GM23338 (cell line): Measurements from ENCODE around the gene DLG4. TPM values are rescaled to one million over a fixed set of nuclear protein-coding genes. Genes with fewer than 3 reads are reported as not detected.
A peak's percentile ranks its signal among the peaks of the same experiment; 100 is the strongest.

Source experiments
- ATAC-seq: fragments of 200-7000 bp; cut with Tn5 transposase; 3 replicates; pipeline ENCODE4 v1.9.1; 2020
- DNase-seq: peaks from one replicate; pipeline ENCODE4 v3.0.0-alpha.2; 2015; ENCODE audit warnings: low spot score
- H2AFZ ChIP-seq: fragments of 200-600 bp; sonication (generic); 2 replicates; pipeline ENCODE4 v1.8.0; 2016; ENCODE audit warnings: antibody characterized with exemption, mild to moderate bottlenecking, moderate library complexity
- H3F3A ChIP-seq: fragments of 200-600 bp; sonication (generic); replicated peaks from 2 replicates; pipeline ENCODE4 v1.8.0; 2017; ENCODE audit warnings: antibody characterized with exemption, mixed run types, low read depth
- H3K27ac ChIP-seq: fragments of 200-600 bp; sonication (generic); 2 replicates; pipeline ENCODE4 v1.6.1; 2016; ENCODE audit warnings: low read depth
- H3K27me3 ChIP-seq: fragments of 200-600 bp; sonication (generic); 2 replicates; pipeline ENCODE4 v1.8.0; 2016; ENCODE audit warnings: mild to moderate bottlenecking, mixed run types, moderate library complexity; ENCODE audit not compliant: insufficient read depth
- H3K36me3 ChIP-seq: fragments of 200-600 bp; sonication (generic); 2 replicates; pipeline ENCODE4 v1.8.0; 2016; ENCODE audit warnings: mild to moderate bottlenecking; ENCODE audit not compliant: insufficient read depth
- H3K4me1 ChIP-seq: fragments of 200-600 bp; sonication (generic); 2 replicates; pipeline ENCODE4 v1.8.0; 2016; ENCODE audit warnings: mild to moderate bottlenecking, moderate library complexity; ENCODE audit not compliant: insufficient read depth
- H3K4me2 ChIP-seq: fragments of 200-600 bp; sonication (generic); 2 replicates; pipeline ENCODE4 v1.7.1; 2017; ENCODE audit warnings: mixed run types
- H3K4me3 ChIP-seq: fragments of 200-600 bp; sonication (generic); 2 replicates; pipeline ENCODE4 v1.6.1; 2016; ENCODE audit warnings: mixed run types
- H3K79me2 ChIP-seq: fragments of 200-600 bp; sonication (generic); replicated peaks from 2 replicates; pipeline ENCODE4 v1.8.0; 2017; ENCODE audit warnings: mild to moderate bottlenecking; ENCODE audit not compliant: insufficient read depth
- H3K9me2 ChIP-seq: fragments of 200-600 bp; sonication (generic); 2 replicates; pipeline ENCODE4 v1.8.0; 2017; ENCODE audit not compliant: insufficient read depth
- H4K20me1 ChIP-seq: fragments of 200-600 bp; sonication (generic); replicated peaks from 2 replicates; pipeline ENCODE4 v1.8.0; 2017; ENCODE audit warnings: mild to moderate bottlenecking; ENCODE audit not compliant: insufficient read depth
- H3K27ac Mint-ChIP-seq: 2 replicates; pipeline ENCODE4 v1.8.0; 2020; ENCODE audit warnings: inconsistent platforms, mild to moderate bottlenecking, moderate library complexity, mixed read lengths
- H3K27me3 Mint-ChIP-seq: 3 replicates; pipeline ENCODE4 v1.8.0; 2022; ENCODE audit warnings: low read depth, mild to moderate bottlenecking, moderate library complexity, mixed read lengths, inconsistent platforms; ENCODE audit not compliant: insufficient read depth, poor library complexity
- H3K36me3 Mint-ChIP-seq: 3 replicates; pipeline ENCODE4 v1.8.0; 2021; ENCODE audit warnings: low read depth, mild to moderate bottlenecking, inconsistent platforms, moderate library complexity, mixed read lengths
- H3K4me1 Mint-ChIP-seq: 3 replicates; pipeline ENCODE4 v1.8.0; 2020; ENCODE audit warnings: mild to moderate bottlenecking, inconsistent platforms, mixed read lengths
- H3K4me3 Mint-ChIP-seq: 3 replicates; pipeline ENCODE4 v1.8.0; 2021; ENCODE audit warnings: moderate library complexity, mild to moderate bottlenecking, inconsistent platforms, mixed read lengths
- H3K9me3 Mint-ChIP-seq: 3 replicates; pipeline ENCODE4 v1.8.0; 2020; ENCODE audit warnings: moderate library complexity, mild to moderate bottlenecking, inconsistent platforms, mixed read lengths
- CREB1 ChIP-seq: fragments of 250-450 bp; sonication (Bioruptor Pico); IDR thresholded peaks from 2 replicates; pipeline ENCODE4 v1.5.0; 2020; ENCODE audit warnings: low read depth, mild to moderate bottlenecking, moderate library complexity
- EZH2 ChIP-seq: fragments of 200-600 bp; sonication (generic); IDR thresholded peaks from one replicate; pipeline ENCODE4 v1.8.0; 2017; ENCODE audit warnings: antibody characterized with exemption, mild to moderate bottlenecking, low read depth; ENCODE audit not compliant: unreplicated experiment
- NANOG ChIP-seq: IDR thresholded peaks from 2 replicates; pipeline ENCODE4 v1.6.1; 2016; ENCODE audit warnings: antibody characterized with exemption, borderline replicate concordance
- ZNF114 ChIP-seq: fragments of 250-450 bp; sonication (Bioruptor Pico); IDR thresholded peaks from 2 replicates; pipeline ENCODE4 v1.5.0; 2020; ENCODE audit warnings: mild to moderate bottlenecking, moderate library complexity
- polyA plus RNA-seq: library from polyadenylated mRNA; unstranded; fragments of >200 nt; fragmentation: Nextera tagmentation; extraction: Ambion mirVana; gene quantifications from 2 replicates; pipeline ENCODE4 v1.2.1, GENCODE V29; 2016
- total RNA-seq: library from RNA; depleted of rRNA; stranded (reverse); fragments of >200 nt; shearing (Covaris generic); gene quantifications from 2 replicates; pipeline ENCODE4 v1.2.3, GENCODE V29; 2014
- TF ChIP-seq, protein P1 (sequence below): fragments of 250-450 bp; sonication (Bioruptor Pico); IDR thresholded peaks from 2 replicates; pipeline ENCODE4 v1.5.0; 2020; ENCODE audit warnings: mild to moderate bottlenecking, moderate library complexity
- TF ChIP-seq, protein P2 (sequence below): IDR thresholded peaks from 2 replicates; pipeline ENCODE4 v1.6.1; 2016; ENCODE audit warnings: antibody characterized with exemption

Gene DLG4
- total and polyA plus RNA-seq, 2 experiments from 2014 or later: 11.1 to 31.0 TPM

DNA sequence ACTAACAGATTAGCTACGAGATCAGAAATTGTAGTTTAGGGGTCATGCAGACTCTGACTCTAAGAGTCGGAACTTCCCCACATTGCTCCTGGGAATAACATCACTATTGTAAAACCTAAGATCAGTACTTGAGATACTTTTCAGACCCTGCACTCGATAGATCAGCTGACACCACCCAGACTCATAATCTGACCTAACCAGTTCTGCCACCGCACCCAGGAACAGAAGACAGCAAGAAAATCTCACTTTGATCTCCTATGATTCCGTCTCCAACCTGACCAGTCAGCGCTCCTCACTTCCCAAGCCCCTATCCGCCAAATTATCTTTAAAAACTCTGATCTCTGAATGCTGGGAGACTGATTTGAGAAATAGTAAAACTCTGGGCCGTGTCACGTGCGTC, 77.8 kb downstream of the DLG4 start (continued):
- TF ChIP-seq, protein P1, sequence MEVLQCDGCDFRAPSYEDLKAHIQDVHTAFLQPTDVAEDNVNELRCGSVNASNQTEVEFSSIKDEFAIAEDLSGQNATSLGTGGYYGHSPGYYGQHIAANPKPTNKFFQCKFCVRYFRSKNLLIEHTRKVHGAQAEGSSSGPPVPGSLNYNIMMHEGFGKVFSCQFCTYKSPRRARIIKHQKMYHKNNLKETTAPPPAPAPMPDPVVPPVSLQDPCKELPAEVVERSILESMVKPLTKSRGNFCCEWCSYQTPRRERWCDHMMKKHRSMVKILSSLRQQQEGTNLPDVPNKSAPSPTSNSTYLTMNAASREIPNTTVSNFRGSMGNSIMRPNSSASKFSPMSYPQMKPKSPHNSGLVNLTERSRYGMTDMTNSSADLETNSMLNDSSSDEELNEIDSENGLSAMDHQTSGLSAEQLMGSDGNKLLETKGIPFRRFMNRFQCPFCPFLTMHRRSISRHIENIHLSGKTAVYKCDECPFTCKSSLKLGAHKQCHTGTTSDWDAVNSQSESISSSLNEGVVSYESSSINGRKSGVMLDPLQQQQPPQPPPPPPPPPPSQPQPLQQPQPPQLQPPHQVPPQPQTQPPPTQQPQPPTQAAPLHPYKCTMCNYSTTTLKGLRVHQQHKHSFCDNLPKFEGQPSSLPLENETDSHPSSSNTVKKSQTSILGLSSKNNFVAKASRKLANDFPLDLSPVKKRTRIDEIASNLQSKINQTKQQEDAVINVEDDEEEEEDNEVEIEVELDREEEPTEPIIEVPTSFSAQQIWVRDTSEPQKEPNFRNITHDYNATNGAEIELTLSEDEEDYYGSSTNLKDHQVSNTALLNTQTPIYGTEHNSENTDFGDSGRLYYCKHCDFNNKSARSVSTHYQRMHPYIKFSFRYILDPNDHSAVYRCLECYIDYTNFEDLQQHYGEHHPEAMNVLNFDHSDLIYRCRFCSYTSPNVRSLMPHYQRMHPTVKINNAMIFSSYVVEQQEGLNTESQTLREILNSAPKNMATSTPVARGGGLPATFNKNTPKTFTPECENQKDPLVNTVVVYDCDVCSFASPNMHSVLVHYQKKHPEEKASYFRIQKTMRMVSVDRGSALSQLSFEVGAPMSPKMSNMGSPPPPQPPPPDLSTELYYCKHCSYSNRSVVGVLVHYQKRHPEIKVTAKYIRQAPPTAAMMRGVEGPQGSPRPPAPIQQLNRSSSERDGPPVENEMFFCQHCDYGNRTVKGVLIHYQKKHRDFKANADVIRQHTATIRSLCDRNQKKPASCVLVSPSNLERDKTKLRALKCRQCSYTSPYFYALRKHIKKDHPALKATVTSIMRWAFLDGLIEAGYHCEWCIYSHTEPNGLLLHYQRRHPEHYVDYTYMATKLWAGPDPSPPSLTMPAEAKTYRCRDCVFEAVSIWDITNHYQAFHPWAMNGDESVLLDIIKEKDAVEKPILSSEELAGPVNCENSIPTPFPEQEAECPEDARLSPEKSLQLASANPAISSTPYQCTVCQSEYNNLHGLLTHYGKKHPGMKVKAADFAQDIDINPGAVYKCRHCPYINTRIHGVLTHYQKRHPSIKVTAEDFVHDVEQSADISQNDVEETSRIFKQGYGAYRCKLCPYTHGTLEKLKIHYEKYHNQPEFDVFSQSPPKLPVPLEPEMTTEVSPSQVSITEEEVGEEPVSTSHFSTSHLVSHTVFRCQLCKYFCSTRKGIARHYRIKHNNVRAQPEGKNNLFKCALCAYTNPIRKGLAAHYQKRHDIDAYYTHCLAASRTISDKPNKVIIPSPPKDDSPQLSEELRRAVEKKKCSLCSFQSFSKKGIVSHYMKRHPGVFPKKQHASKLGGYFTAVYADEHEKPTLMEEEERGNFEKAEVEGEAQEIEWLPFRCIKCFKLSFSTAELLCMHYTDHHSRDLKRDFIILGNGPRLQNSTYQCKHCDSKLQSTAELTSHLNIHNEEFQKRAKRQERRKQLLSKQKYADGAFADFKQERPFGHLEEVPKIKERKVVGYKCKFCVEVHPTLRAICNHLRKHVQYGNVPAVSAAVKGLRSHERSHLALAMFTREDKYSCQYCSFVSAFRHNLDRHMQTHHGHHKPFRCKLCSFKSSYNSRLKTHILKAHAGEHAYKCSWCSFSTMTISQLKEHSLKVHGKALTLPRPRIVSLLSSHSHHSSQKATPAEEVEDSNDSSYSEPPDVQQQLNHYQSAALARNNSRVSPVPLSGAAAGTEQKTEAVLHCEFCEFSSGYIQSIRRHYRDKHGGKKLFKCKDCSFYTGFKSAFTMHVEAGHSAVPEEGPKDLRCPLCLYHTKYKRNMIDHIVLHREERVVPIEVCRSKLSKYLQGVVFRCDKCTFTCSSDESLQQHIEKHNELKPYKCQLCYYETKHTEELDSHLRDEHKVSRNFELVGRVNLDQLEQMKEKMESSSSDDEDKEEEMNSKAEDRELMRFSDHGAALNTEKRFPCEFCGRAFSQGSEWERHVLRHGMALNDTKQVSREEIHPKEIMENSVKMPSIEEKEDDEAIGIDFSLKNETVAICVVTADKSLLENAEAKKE (CRISPR knock-in tag): no peak
- TF ChIP-seq CREB1 (CRISPR knock-in tag) (no peak), NANOG (no peak), EZH2 (no peak)

DNA sequence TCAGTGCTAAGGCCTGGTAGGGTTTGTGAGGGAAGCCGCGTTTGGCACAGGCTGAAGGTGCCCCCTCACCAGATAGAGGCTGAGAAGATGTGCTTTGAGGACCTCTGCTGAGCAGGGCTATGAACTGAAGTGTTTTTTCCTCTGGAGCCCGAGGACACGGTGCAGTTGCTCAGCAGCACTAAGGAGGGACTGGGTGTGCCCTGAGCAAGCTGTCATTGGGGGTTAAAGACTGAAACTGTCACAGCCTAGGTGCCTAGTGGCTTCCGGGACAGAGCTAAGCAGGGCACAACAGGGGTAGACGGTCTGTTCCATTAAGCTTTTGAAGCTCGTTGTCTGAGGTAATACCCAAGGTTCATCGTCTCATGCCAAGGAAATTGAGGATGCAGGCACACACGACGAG, 80.2 kb downstream of the DLG4 start:
- Histone ChIP-seq H3K4me3 (no peak overlapping the region), H3K27me3 (peaks cover 12% of the 10 kb centered on the region), H3K4me2 (peak overlapping the region; percentile 32; the same call in 1 of the 2 replicates), H3F3A (peaks cover 9% of the 10 kb centered on the region; the same call in 1 of the 2 replicates), H4K20me1 (no peaks in the 10 kb centered on the region), H2AFZ (peak overlapping the region; percentile 57), H3K79me2 (no peaks in the 10 kb centered on the region), H3K9me2 (no peaks in the 10 kb centered on the region), H3K36me3 (no peaks in the 10 kb centered on the region), H3K27ac (no peak overlapping the region), H3K4me1 (peaks cover 42% of the 10 kb centered on the region)
- Mint-ChIP-seq H3K27ac (0 out of 2 replicates have a peak overlapping the region, but pooled peaks have one; percentile 6), H3K4me1 (peaks cover 44% of the 10 kb centered on the region), H3K27me3 (peaks cover 15% of the 10 kb centered on the region), H3K4me3 (no peak overlapping the region), H3K36me3 (no peaks in the 10 kb centered on the region), H3K9me3 (no peaks in the 10 kb centered on the region; the same call in 2 of the 3 replicates)
- ATAC-seq (peak; percentile 9; the same call in 1 of the 3 replicates), DNase-seq (no peak)
- TF ChIP-seq, protein P2, sequence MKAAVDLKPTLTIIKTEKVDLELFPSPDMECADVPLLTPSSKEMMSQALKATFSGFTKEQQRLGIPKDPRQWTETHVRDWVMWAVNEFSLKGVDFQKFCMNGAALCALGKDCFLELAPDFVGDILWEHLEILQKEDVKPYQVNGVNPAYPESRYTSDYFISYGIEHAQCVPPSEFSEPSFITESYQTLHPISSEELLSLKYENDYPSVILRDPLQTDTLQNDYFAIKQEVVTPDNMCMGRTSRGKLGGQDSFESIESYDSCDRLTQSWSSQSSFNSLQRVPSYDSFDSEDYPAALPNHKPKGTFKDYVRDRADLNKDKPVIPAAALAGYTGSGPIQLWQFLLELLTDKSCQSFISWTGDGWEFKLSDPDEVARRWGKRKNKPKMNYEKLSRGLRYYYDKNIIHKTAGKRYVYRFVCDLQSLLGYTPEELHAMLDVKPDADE: no peak
- TF ChIP-seq, protein P1 (CRISPR knock-in tag): no peak
- TF ChIP-seq ZNF114: no peak
